ENCODE data around the gene NEDD4L. TPM values are rescaled to one million over a fixed set of nuclear protein-coding genes. Genes with fewer than 3 reads are reported as not detected.

The NEDD4L gene
- 4.9 and 15.4 TPM in 2 replicates for total RNA-seq

DNA sequence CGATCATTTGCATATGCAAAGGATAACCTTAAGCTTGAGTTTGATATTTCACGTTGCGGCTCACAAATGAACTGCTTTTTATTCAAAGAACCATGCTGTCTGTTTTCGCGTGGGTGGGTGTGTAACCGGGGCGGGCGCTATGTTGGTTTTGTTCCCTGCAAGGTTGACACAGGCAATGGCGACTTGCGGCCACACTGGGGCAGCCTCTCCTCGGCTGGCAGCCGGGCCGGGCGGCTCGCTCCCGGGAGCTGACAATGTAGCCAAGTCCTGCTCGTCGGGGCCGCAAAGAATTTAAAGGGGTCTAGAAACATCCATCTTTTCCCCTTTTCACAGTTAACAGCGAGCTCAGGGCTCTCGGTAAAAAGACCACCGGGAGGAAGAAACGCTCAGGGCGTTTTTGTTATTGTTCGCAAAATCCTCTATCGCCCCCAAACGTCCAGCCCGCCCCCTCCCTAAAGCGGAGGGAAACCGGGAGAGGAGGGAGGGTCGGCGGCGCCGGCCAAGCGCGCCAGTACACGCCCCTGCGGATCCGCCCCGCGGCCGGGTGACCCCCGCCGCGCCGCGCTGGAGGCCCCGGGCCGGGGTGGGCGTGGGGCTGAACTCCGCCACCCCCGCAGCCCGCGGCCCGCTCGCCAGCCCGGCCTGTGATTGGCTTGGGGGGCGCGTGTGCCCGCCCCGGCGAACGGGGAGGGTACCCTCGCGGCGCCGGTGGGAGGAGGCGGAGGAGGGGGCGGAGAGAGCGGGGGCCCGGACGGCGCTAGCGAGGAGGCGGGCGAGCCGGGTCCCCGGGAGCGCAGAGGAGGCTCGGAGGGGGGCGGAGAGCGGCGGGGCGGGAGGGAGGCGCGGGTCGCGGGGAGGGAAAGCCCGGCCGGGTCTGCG is at the start of gene NEDD4L:
Gene NEDD4L, plus strand, starts transcription at position 736 of the 879 bp plus-strand sequence. CDS start 435 bp downstream, outside the sequence.

Other genes starting within 250 kb of the NEDD4L start
- gene ATP8B1, start 240.9 kb upstream of the NEDD4L start, total RNA-seq, result 65.3 and 83.7 TPM in 2 replicates

Data from smooth muscle cell of trachea (primary cell).